HEK293T (cell line): ENCODE measurements around the gene TXN2.

Source experiments
- CTBP1 ChIP-seq: fragments of 450-650 bp; IDR thresholded peaks from 2 replicates; pipeline ENCODE4 v1.6.1; 2016; ENCODE audit warnings: borderline replicate concordance
- ELF4 ChIP-seq: fragments of 450-650 bp; IDR thresholded peaks from 2 replicates; pipeline ENCODE4 v1.6.1; 2017; ENCODE audit warnings: antibody characterized with exemption
- FOXA1 ChIP-seq: fragments of 450-650 bp; IDR thresholded peaks from 2 replicates; pipeline ENCODE4 v1.6.1; 2016; ENCODE audit warnings: mild to moderate bottlenecking
- FOXM1 ChIP-seq: fragments of 450-650 bp; IDR thresholded peaks from 2 replicates; pipeline ENCODE4 v1.6.1; 2017; ENCODE audit warnings: mild to moderate bottlenecking, borderline replicate concordance
- HDGF ChIP-seq: fragments of 450-650 bp; IDR thresholded peaks from 2 replicates; pipeline ENCODE4 v1.6.1; 2017; ENCODE audit warnings: antibody characterized with exemption, borderline replicate concordance
- L3MBTL2 ChIP-seq: fragments of 450-650 bp; conservative IDR thresholded peaks from 2 replicates; pipeline ENCODE4 v1.6.1; 2016; ENCODE audit warnings: mild to moderate bottlenecking
- LEF1 ChIP-seq: fragments of 450-650 bp; IDR thresholded peaks from 2 replicates; pipeline ENCODE4 v1.6.1; 2017; ENCODE audit warnings: mild to moderate bottlenecking, borderline replicate concordance
- NFRKB ChIP-seq: fragments of 450-650 bp; IDR thresholded peaks from 2 replicates; pipeline ENCODE4 v1.6.1; 2016; ENCODE audit warnings: mild to moderate bottlenecking, moderate library complexity
- SP1 ChIP-seq: fragments of 450-650 bp; IDR thresholded peaks from 2 replicates; pipeline ENCODE4 v1.6.1; 2017
- SUZ12 ChIP-seq: fragments of 450-650 bp; IDR thresholded peaks from 2 replicates; pipeline ENCODE4 v1.6.1; 2016; ENCODE audit warnings: mild to moderate bottlenecking
- TARDBP ChIP-seq: fragments of 450-650 bp; IDR thresholded peaks from 2 replicates; pipeline ENCODE4 v1.6.1; 2016
- TF ChIP-seq, protein P1 (sequence below): fragments of 450-650 bp; IDR thresholded peaks from 2 replicates; pipeline ENCODE4 v1.6.1; 2016

DNA sequence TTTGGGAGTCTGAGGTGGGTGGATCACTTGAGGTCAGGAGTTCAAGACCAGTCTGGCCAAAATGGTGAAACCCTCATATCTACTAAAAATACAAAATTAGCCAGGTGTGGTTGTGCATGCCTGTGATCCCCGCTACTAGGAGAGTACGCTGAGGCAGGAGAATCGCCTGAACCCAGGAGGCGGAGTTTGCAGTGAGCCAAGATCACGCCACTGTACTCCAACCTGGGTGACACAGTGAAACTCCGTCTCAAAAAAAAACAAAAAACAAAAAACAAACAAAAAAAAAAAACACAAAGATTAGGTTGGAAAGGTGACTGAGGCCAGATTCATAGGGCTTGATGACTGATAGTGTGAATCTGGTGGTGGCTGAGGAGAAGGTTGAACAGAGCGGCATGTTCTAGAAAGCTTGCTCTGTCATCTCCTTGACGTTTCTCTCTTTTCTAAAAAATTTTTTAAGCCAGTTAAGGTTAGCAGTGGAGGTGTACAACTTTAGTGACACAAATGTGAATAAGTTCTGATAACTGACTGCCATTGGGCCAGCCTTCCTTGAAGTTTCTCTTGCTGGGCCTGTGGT, 40.9 kb downstream of the TXN2 start:
- TF ChIP-seq TARDBP (no peak), HDGF (no peak), ELF4 (no peak), NFRKB (no peak), CTBP1 (no peak), FOXM1 (no peak), FOXA1 (no peak), LEF1 (no peak), L3MBTL2 (no peak), SP1 (no peak), SUZ12 (no peak)
- TF ChIP-seq, protein P1, sequence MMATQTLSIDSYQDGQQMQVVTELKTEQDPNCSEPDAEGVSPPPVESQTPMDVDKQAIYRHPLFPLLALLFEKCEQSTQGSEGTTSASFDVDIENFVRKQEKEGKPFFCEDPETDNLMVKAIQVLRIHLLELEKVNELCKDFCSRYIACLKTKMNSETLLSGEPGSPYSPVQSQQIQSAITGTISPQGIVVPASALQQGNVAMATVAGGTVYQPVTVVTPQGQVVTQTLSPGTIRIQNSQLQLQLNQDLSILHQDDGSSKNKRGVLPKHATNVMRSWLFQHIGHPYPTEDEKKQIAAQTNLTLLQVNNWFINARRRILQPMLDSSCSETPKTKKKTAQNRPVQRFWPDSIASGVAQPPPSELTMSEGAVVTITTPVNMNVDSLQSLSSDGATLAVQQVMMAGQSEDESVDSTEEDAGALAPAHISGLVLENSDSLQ = no peak
